Amygdala (tissue), 56 donors: ENCODE data around the gene TMEM131.

Experiments
- DNase-seq, 56 donors: peaks; one replicate each; lab custom pipeline; 2025; lab: John Stamatoyannopoulos, UW

Gene TMEM131

GRCh38 chr2:98020992-98021713, 25.4 kb upstream of the TMEM131 start:
- DNase-seq, result peak in 15 of 56 donors; percentile 4 to 40 (median 15)

- DNase-seq, result no peak
Observed at GRCh38 chr2:98020516-98020915, 24.8 kb upstream of the TMEM131 start.

GRCh38 chr2:98016908-98017670, 21.3 kb upstream of the TMEM131 start:
- DNase-seq, result no peak

- DNase-seq, result no peak
Observed at GRCh38 chr2:98015671-98016070, 19.9 kb upstream of the TMEM131 start.

GRCh38 chr2:98014379-98014778, 18.6 kb upstream of the TMEM131 start:
- DNase-seq, result no peak

GRCh38 chr2:98013407-98014042, 17.8 kb upstream of the TMEM131 start:
- DNase-seq, result no peak

GRCh38 chr2:98012561-98012991, 16.8 kb upstream of the TMEM131 start:
- DNase-seq, result no peak

- DNase-seq, result no peak
Observed at GRCh38 chr2:98009887-98010760, 14.4 kb upstream of the TMEM131 start.

- no peak for DNase-seq
Observed at GRCh38 chr2:98008415-98008814, 12.7 kb upstream of the TMEM131 start.

GRCh38 chr2:98006378-98006777, 10.6 kb upstream of the TMEM131 start:
- no peak for DNase-seq

GRCh38 chr2:98004613-98005012, 8.9 kb upstream of the TMEM131 start:
- DNase-seq, result no peak

GRCh38 chr2:98004047-98004446, 8.3 kb upstream of the TMEM131 start:
- DNase-seq, result no peak

GRCh38 chr2:97999536-97999935, 3.8 kb upstream of the TMEM131 start:
- no peak for DNase-seq

GRCh38 chr2:97998431-97999005, 2.8 kb upstream of the TMEM131 start:
- DNase-seq, result no peak

GRCh38 chr2:97997784-97998392, 2.1 kb upstream of the TMEM131 start:
- no peak for DNase-seq

GRCh38 chr2:97996679-97997078, 931 bp upstream of the TMEM131 start:
- peak in 2 of 56 donors; percentile 19 to 33 for DNase-seq

- peak in 25 of 56 donors; percentile 17 to 70 (median 49) for DNase-seq
Observed at GRCh38 chr2:97995026-97995733, 568 bp downstream of the TMEM131 start.

- DNase-seq, result no peak
Observed at GRCh38 chr2:97994476-97994875, 1.3 kb downstream of the TMEM131 start.

GRCh38 chr2:97993926-97994325, 1.8 kb downstream of the TMEM131 start:
- no peak for DNase-seq
